Tibial artery (tissue), 4 donors: ENCODE measurements around the gene BUB3.
"Not testable (repeated sequence)": the region's sequence is repeated elsewhere in the genome, so short reads cannot be mapped to it uniquely, and the experiment has no call there.

Experiments
- DNase-seq, 2 donors: peaks; one replicate each; pipeline ENCODE4 v3.0.0-alpha.2; 2019
- H3K27ac ChIP-seq, 2 donors: fragments of 200-600 bp; sonication (generic) in 1 of 2; 1 replicate in 1 of 2; 2 replicates in 1 of 2; pipeline ENCODE4 v1.5.1; 2018 to 2019; ENCODE audit warnings: mild to moderate bottlenecking in 1 of 2
- H3K27me3 ChIP-seq, 2 donors: fragments of 200-600 bp; sonication (generic) in 1 of 2; one replicate each; pipeline versions ENCODE4 v1.5.1 to v1.6.0; 2016 to 2019
- H3K36me3 ChIP-seq, 3 donors: fragments of 200-600 bp; sonication (generic) in 2 of 3; one replicate each; pipeline ENCODE4 v1.5.1; 2016 to 2019; ENCODE audit warnings: mild to moderate bottlenecking in 2 of 3
- H3K4me1 ChIP-seq, 4 donors: fragments of 200-600 bp; sonication (generic) in 2 of 4; 1 replicate in 3 of 4; 2 replicates in 1 of 4; pipeline ENCODE4 v1.5.1; 2016 to 2019
- H3K4me3 ChIP-seq, 2 donors: fragments of 200-600 bp; sonication (generic) in 1 of 2; 1 replicate in 1 of 2; 2 replicates in 1 of 2; pipeline ENCODE4 v1.5.1; 2018 to 2019; ENCODE audit warnings: mild to moderate bottlenecking in 2 of 2
- H3K9me3 ChIP-seq, 3 donors: fragments of 200-600 bp; sonication (generic) in 1 of 3; one replicate each; pipeline ENCODE4 v1.5.1; 2016 to 2019
- CTCF ChIP-seq, 2 experiments: fragments of 200-600 bp in 1 of 2; fragments of 450-650 bp in 1 of 2; IDR thresholded peaks; one replicate each; pipeline ENCODE4 v1.5.1; 2017 to 2019; ENCODE audit warnings: antibody characterized with exemption in 2 of 2, mild to moderate bottlenecking in 1 of 2, moderate library complexity in 1 of 2
- intact Hi-C: fragments of 100-400 bp; cut with DNase I; formaldehyde crosslinking; loops from one replicate; pipeline ENCODE4 v1.15.0; 2023; ENCODE audit warnings: low total_unique reads

The BUB3 gene

GRCh38 chr10:123166618-123167017, 12.4 kb downstream of the BUB3 start:
- Histone ChIP-seq H3K9me3 (no peaks in the 10 kb centered on the region), H3K27me3 (no peaks in the 10 kb centered on the region), H3K36me3 (peaks cover 38 to 76% (median 57%) of the 10 kb centered on the region in 3 donors), H3K4me1 (no peaks in the 10 kb centered on the region), H3K4me3 (no peak overlapping the region), H3K27ac (no peak overlapping the region)
- intact Hi-C loops: no loop called here
- TF ChIP-seq CTCF (IDR thresholded peaks at IDR 0.05): no peak
- DNase-seq: no peak

GRCh38 chr10:123170961-123171360, 16.8 kb downstream of the BUB3 start:
- Histone ChIP-seq H3K36me3 (peaks cover 14 to 40% (median 26%) of the 10 kb centered on the region in 3 donors), H3K9me3 (no peaks in the 10 kb centered on the region), H3K4me1 (no peaks in the 10 kb centered on the region), H3K27ac (no peak overlapping the region), H3K4me3 (no peak overlapping the region), H3K27me3 (no peaks in the 10 kb centered on the region)
- no peak for TF ChIP-seq CTCF (IDR thresholded peaks at IDR 0.05)
- DNase-seq: no peak
- intact Hi-C loops: no loop called here

- intact Hi-C loops: not testable (repeated sequence)
These were observed 17.4 kb downstream of the BUB3 start for GRCh38 chr10:123171616-123172015.

GRCh38 chr10:123175389-123176387, 21.5 kb downstream of the BUB3 start:
- Histone ChIP-seq H3K4me1 (no peaks in the 10 kb centered on the region), H3K9me3 (no peaks in the 10 kb centered on the region), H3K27ac (no peak overlapping the region), H3K36me3 (peaks cover 0 to 15% (median 14%) of the 10 kb centered on the region in 3 donors), H3K27me3 (no peaks in the 10 kb centered on the region), H3K4me3 (no peak overlapping the region)
- intact Hi-C loops: no loop called here
- DNase-seq: no peak
- TF ChIP-seq CTCF (IDR thresholded peaks at IDR 0.05): no peak

More at GRCh38 chr10:123171616-123172015, 17.4 kb downstream of the BUB3 start:
- not testable (repeated sequence) for DNase-seq, H3K27ac ChIP-seq, H3K27me3 ChIP-seq, H3K4me1 ChIP-seq, H3K9me3 ChIP-seq, H3K4me3 ChIP-seq
- peaks cover 14 to 34% (median 31%) of the 10 kb centered on the region in 3 donors for H3K36me3 ChIP-seq

- H3K27me3 ChIP-seq, H3K4me3 ChIP-seq, intact Hi-C loops, H3K9me3 ChIP-seq, DNase-seq, H3K27ac ChIP-seq, H3K4me1 ChIP-seq: not testable (repeated sequence)
- H3K36me3 ChIP-seq: peaks cover 6 to 21% (median 14%) of the 10 kb centered on the region in 3 donors
These were observed 24.2 kb downstream of the BUB3 start for GRCh38 chr10:123178390-123178789.

GRCh38 chr10:123180101-123181090, 26.2 kb downstream of the BUB3 start:
- H3K27ac ChIP-seq: no peak overlapping the region
- H3K9me3 ChIP-seq: peaks cover 0 to 20% (median 0%) of the 10 kb centered on the region in 3 donors
- intact Hi-C loops: no loop called here
- H3K36me3 ChIP-seq: peaks cover 14 to 31% (median 23%) of the 10 kb centered on the region in 3 donors
- no peak for TF ChIP-seq CTCF (IDR thresholded peaks at IDR 0.05)
- no peaks in the 10 kb centered on the region for H3K4me1 ChIP-seq
- no peak for DNase-seq
- no peaks in the 10 kb centered on the region for H3K27me3 ChIP-seq
- no peak overlapping the region for H3K4me3 ChIP-seq
